Stomach smooth muscle (tissue), 2 donors: ENCODE data around the gene CALML6.

ENCODE experiments used
- H3K27ac ChIP-seq: one replicate; pipeline ENCODE4 v1.7.0; 2013; ENCODE audit warnings: mild to moderate bottlenecking, low read length, inconsistent platforms
- H3K27me3 ChIP-seq, 2 donors: one replicate each; pipeline ENCODE4 v1.7.0; 2013; ENCODE audit warnings: low read length in 2 of 2; ENCODE audit not compliant: insufficient read depth in 2 of 2, control insufficient read depth in 1 of 2
- H3K36me3 ChIP-seq, 2 donors: one replicate each; pipeline ENCODE4 v1.7.0; 2013; ENCODE audit warnings: low read length in 2 of 2; ENCODE audit not compliant: control insufficient read depth in 2 of 2, insufficient read depth in 2 of 2
- H3K4me1 ChIP-seq: one replicate; pipeline ENCODE4 v1.7.0; 2013; ENCODE audit warnings: low read length; ENCODE audit not compliant: control insufficient read depth, insufficient read depth
- H3K4me3 ChIP-seq, 2 donors: one replicate each; pipeline ENCODE4 v1.7.0; 2013; ENCODE audit warnings: low read length in 2 of 2
- H3K9ac ChIP-seq, 2 donors: one replicate each; pipeline ENCODE4 v1.7.0; 2013; ENCODE audit warnings: low read length in 2 of 2, mild to moderate bottlenecking in 1 of 2
- H3K9me3 ChIP-seq, 2 donors: one replicate each; pipeline ENCODE4 v1.7.0; 2013; ENCODE audit warnings: low read length in 2 of 2; ENCODE audit not compliant: control insufficient read depth in 2 of 2
- donor health status: healthy.
- donor health status: Pancreatic carcinoma.

The CALML6 gene

DNA sequence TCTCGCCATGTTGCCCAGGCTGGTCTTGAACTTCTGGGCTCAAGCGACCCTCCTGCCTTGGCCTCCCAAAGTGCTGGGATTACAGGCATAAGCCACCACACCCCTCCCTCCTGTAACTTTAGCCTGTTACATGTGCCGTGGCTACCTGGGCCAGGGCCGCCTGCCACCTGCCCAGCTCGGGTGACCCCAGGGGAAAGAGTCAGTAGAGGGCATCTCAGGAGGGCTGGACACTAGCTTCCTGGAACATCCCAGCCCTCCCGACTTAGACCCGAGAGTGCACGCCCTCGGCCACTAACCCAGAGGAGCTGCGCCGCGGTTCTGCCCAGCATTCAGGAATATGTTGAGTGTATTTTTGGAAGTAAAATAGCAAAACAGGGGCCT lies 44.4 kb downstream of the CALML6 start:
- H3K27me3 ChIP-seq, result peaks cover 35 to 44% of the 10 kb centered on the region in 2 donors
- H3K36me3 ChIP-seq, result no peaks in the 10 kb centered on the region
- H3K9ac ChIP-seq, result no peak overlapping the region
- no peak overlapping the region for H3K4me3 ChIP-seq
- H3K27ac ChIP-seq, result no peak overlapping the region
- no peaks in the 10 kb centered on the region for H3K9me3 ChIP-seq
- H3K4me1 ChIP-seq, result peaks cover 7% of the 10 kb centered on the region

DNA sequence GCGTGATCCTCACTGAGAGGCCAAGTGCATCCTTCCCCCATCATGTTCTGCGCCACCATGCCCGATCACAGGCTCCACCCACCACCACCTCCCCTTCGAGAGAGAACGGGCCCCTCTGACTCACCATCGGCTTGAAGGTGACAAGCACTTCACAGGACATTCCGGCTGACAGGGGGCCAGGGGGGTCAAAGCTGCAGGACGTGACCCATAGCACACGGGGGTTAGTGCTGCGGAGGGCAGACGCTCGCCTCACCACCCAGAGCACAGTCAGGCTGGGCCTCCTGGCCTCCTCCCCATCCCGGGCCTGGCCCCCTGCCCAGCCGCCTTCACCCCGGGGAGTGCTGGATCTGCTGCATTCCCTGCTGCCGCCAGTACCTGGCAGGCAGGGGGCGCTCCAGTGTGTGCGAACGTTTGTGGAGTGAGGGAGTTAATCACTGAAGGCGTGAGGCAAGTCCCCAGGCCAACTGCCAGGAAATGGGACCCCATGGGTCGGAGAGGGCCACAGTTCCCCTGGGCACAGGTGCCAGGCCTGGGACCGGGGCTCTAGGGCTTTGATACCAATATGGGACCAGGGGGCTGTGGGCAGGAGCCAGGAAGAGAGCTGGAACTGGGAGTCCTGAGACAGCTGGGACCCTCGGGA lies 44.9 kb downstream of the CALML6 start:
- Histone ChIP-seq H3K9me3 (no peaks in the 10 kb centered on the region), H3K27ac (no peak overlapping the region), H3K4me1 (peaks cover 7% of the 10 kb centered on the region), H3K9ac (no peak overlapping the region), H3K27me3 (peaks cover 35 to 44% of the 10 kb centered on the region in 2 donors), H3K36me3 (no peaks in the 10 kb centered on the region), H3K4me3 (no peak overlapping the region)

DNA sequence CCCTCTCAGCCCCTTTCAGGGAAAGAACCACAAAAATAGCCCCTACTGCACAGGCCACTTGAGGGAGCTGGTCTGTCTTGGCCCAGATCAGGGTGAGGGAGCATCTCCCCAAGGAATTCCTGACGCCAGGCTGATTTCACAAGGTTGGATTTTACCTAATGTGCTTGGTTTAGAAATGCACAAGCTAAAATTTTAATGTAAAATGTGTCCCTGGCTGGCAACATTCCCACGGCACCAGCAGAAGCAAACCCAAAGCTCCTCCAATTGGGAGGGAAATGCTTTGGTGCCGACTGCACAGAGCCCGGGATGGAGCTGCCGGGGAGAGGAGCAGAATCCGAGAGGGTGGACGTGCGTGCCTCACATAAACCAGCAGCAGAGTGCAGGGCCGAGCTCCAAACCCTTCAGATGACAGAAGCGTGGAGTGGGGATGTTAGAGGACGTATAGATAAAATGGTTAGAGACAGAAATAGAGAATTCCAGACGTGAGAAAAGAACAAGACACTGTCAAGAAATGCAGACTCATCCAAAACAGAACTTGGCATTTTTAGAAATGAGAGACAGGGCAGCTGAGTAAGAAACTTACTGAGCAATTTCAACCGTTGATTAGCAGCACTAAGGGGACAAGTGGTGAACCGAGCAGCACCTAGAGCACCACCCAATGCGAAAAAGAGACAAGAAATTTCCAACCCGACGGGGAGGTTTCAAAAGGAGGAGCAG lies 45.6 kb downstream of the CALML6 start:
- peaks cover 7% of the 10 kb centered on the region for H3K4me1 ChIP-seq
- no peak overlapping the region for H3K9ac ChIP-seq
- H3K4me3 ChIP-seq, result no peak overlapping the region
- no peaks in the 10 kb centered on the region for H3K9me3 ChIP-seq
- H3K36me3 ChIP-seq, result no peaks in the 10 kb centered on the region
- no peak overlapping the region for H3K27ac ChIP-seq
- H3K27me3 ChIP-seq, result peaks cover 37 to 48% of the 10 kb centered on the region in 2 donors

DNA sequence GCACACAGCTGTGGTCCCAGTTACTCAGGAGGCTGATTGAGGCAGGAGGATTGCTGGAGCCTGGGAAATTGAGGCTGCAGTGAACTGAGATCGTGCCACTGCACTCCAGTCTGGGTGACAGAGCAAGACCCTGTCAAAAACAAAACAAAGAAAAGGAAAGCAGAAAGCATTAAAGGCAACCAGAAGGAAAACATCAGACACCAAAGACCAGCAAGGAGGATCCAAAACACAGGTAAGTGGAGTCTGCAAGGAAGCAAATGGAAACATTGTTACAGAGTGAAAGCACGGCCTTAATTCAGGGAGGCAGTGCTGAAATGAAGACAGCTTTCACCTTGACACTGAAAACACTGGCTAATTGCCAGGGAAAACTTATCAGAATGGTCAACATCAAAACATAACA lies 47.7 kb downstream of the CALML6 start:
- Histone ChIP-seq H3K27me3 (peaks cover 36 to 39% of the 10 kb centered on the region in 2 donors), H3K36me3 (no peaks in the 10 kb centered on the region), H3K4me1 (peaks cover 7% of the 10 kb centered on the region), H3K9me3 (no peaks in the 10 kb centered on the region), H3K4me3 (no peak overlapping the region), H3K27ac (no peak overlapping the region), H3K9ac (no peak overlapping the region)

GRCh38 chr1:1963570-1963969 lies 48.5 kb downstream of the CALML6 start:
- Histone ChIP-seq H3K36me3 (no peaks in the 10 kb centered on the region), H3K9me3 (no peaks in the 10 kb centered on the region), H3K4me1 (peaks cover 7% of the 10 kb centered on the region), H3K4me3 (no peak overlapping the region), H3K27me3 (peaks cover 31 to 40% of the 10 kb centered on the region in 2 donors), H3K9ac (no peak overlapping the region), H3K27ac (no peak overlapping the region)

GRCh38 chr1:1964811-1965210 lies 49.8 kb downstream of the CALML6 start:
- Histone ChIP-seq H3K9ac (no peak overlapping the region), H3K4me3 (no peak overlapping the region), H3K9me3 (no peaks in the 10 kb centered on the region), H3K27me3 (peaks cover 24 to 38% of the 10 kb centered on the region in 2 donors), H3K36me3 (no peaks in the 10 kb centered on the region), H3K27ac (no peak overlapping the region), H3K4me1 (peaks cover 3% of the 10 kb centered on the region)

DNA sequence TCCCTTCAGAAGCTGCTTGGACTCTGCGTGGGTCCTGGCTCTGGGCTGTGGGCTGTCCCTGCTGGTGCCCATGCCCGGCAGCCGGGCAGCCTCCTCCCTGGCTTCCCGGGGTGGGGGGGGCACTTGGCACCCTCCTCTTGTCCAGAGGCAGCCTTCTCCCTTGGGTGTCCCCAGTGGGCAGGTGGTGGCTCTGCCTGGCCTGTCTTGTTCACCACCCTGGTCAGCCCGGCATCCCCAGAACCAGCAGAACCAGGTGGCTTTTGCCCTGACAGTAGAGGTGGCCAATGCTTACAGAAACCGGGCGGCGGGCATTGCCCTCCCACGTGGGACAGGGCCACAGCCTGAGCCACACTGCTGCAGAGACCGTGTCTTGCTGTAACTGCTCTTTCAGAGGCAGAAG lies 50.5 kb downstream of the CALML6 start:
- H3K9ac ChIP-seq, result no peak overlapping the region
- no peaks in the 10 kb centered on the region for H3K9me3 ChIP-seq
- peaks cover 19 to 30% of the 10 kb centered on the region in 2 donors for H3K27me3 ChIP-seq

DNA sequence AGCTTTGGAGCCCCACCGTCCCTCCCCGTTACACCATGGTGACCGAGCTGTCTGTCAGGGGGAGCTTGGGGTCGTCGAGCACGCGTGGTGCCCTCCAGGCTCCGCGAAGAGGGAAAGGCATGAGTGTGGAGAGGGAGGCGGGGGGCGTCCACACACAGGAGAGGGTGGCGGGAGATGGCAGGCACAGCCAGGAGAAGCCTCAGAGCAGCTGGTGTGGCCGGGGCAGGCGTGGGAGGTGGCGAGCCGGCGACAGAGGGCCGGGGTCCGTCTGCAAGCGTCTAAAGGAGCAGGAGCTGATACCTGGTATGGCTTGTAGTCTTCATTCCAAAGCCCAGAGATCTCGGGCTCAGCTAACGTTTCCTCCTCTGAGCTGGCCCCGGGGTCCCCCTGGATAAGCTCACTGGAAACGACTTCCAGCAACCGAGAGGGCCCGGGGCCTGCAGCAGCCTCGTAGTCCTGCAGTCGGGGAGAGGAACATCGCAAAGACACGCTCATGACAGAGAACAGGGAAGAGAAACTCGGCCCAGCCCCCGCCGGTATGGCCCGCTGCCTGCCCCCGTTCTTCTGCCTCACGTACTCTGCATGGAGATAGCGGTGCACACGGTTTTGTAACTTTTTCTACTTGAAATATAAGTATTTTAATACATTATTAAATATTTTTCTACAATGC lies 51.1 kb downstream of the CALML6 start:
- Histone ChIP-seq H3K4me3 (no peak overlapping the region), H3K4me1 (no peaks in the 10 kb centered on the region), H3K27ac (no peak overlapping the region), H3K9me3 (no peaks in the 10 kb centered on the region), H3K27me3 (peaks cover 17 to 24% of the 10 kb centered on the region in 2 donors), H3K9ac (no peak overlapping the region), H3K36me3 (no peaks in the 10 kb centered on the region)

More for the DNA sequence above, 50.5 kb downstream of the CALML6 start:
- Histone ChIP-seq H3K36me3 (no peaks in the 10 kb centered on the region), H3K27ac (no peak overlapping the region), H3K4me3 (no peak overlapping the region), H3K4me1 (no peaks in the 10 kb centered on the region)
